Neuronal stem cell (in vitro differentiated cells): ENCODE data around the gene FETUB.
"Not testable (repeated sequence)": the region's sequence is repeated elsewhere in the genome, so short reads cannot be mapped to it uniquely, and the experiment has no call there.

Experiments
- DNase-seq: peaks from one replicate; pipeline ENCODE4 v3.0.0-alpha.2; 2013; ENCODE audit warnings: low spot score
- H2AFZ ChIP-seq: one replicate; pipeline ENCODE4 v1.6.1; 2013; ENCODE audit warnings: mild to moderate bottlenecking, low read length, inconsistent platforms
- H2AK5ac ChIP-seq: 2 replicates; pipeline ENCODE4 v1.6.1; 2013; ENCODE audit warnings: low read depth, mild to moderate bottlenecking, inconsistent platforms, low read length, moderate library complexity, mixed read lengths
- H2BK120ac ChIP-seq: 2 replicates; pipeline ENCODE4 v1.6.1; 2013; ENCODE audit warnings: low read depth, mild to moderate bottlenecking, inconsistent platforms, low read length, moderate library complexity, mixed read lengths
- H2BK12ac ChIP-seq: one replicate; pipeline ENCODE4 v1.6.1; 2013; ENCODE audit warnings: low read length, inconsistent platforms
- H2BK15ac ChIP-seq: 2 replicates; pipeline ENCODE4 v1.6.1; 2013; ENCODE audit warnings: mild to moderate bottlenecking, low read length, inconsistent platforms, mixed read lengths
- H2BK5ac ChIP-seq: one replicate; pipeline ENCODE4 v1.6.1; 2013; ENCODE audit warnings: inconsistent platforms, mild to moderate bottlenecking, low read length, moderate library complexity
- H3K14ac ChIP-seq: one replicate; pipeline ENCODE4 v1.6.1; 2013; ENCODE audit warnings: low read length, inconsistent platforms
- H3K18ac ChIP-seq: 2 replicates; pipeline ENCODE4 v1.6.1; 2013; ENCODE audit warnings: low read length, inconsistent platforms
- H3K23ac ChIP-seq: 2 replicates; pipeline ENCODE4 v1.6.1; 2013; ENCODE audit warnings: low read depth, mild to moderate bottlenecking, mixed read lengths, low read length, inconsistent platforms; ENCODE audit not compliant: poor library complexity
- H3K27ac ChIP-seq: replicated peaks from 3 replicates; pipeline ENCODE4 v1.5.1; 2013; ENCODE audit warnings: low read length, inconsistent platforms
- H3K27me3 ChIP-seq, 3 experiments: 2 replicates each; pipeline ENCODE4 v1.6.1; 2013; ENCODE audit warnings: low read length in 3 of 3, mild to moderate bottlenecking in 2 of 3, inconsistent platforms in 1 of 3, low read depth in 1 of 3, mixed read lengths in 1 of 3, moderate library complexity in 1 of 3; ENCODE audit not compliant: control insufficient read depth in 3 of 3, insufficient read depth in 3 of 3
- H3K36me3 ChIP-seq, 2 donors: replicated peaks in 1 of 2; 2 replicates each; pipeline ENCODE4 v1.6.1; 2013; ENCODE audit warnings: low read length in 2 of 2; ENCODE audit not compliant: control insufficient read depth in 2 of 2, insufficient read depth in 2 of 2
- H3K4ac ChIP-seq: 2 replicates; pipeline ENCODE4 v1.6.1; 2013; ENCODE audit warnings: inconsistent platforms, mild to moderate bottlenecking, low read length, moderate library complexity
- H3K4me1 ChIP-seq, 2 donors: 1 replicate in 1 of 2; 2 replicates in 1 of 2; pipeline ENCODE4 v1.6.1; 2013; ENCODE audit warnings: low read length in 2 of 2, low read depth in 1 of 2; ENCODE audit not compliant: control insufficient read depth in 2 of 2, insufficient read depth in 1 of 2
- H3K4me2 ChIP-seq: one replicate; pipeline ENCODE4 v1.6.1; 2013; ENCODE audit warnings: mild to moderate bottlenecking, low read length, inconsistent platforms; ENCODE audit not compliant: insufficient read depth, poor library complexity, severe bottlenecking
- H3K4me3 ChIP-seq, 2 donors: 2 replicates each; pipeline ENCODE4 v1.5.1; 2013; ENCODE audit warnings: low read length in 2 of 2, mild to moderate bottlenecking in 2 of 2, inconsistent platforms in 1 of 2, moderate library complexity in 1 of 2
- H3K79me1 ChIP-seq: one replicate; pipeline ENCODE4 v1.6.1; 2013; ENCODE audit warnings: low read depth, mild to moderate bottlenecking, inconsistent platforms, low read length, moderate library complexity
- H3K9ac ChIP-seq: one replicate; pipeline ENCODE4 v1.6.1; 2013; ENCODE audit warnings: mild to moderate bottlenecking, low read depth, low read length, inconsistent platforms; ENCODE audit not compliant: poor library complexity
- H3K9me3 ChIP-seq, 2 donors: replicated peaks in 1 of 2; 2 replicates each; pipeline versions ENCODE3 to v1.6.1; 2013; ENCODE audit warnings: low read length in 2 of 2, mild to moderate bottlenecking in 2 of 2, inconsistent platforms in 1 of 2, low read depth in 1 of 2, mixed read lengths in 1 of 2, moderate library complexity in 1 of 2; ENCODE audit not compliant: control insufficient read depth in 2 of 2, insufficient read depth in 1 of 2
- H4K8ac ChIP-seq: one replicate; pipeline ENCODE4 v1.6.1; 2013; ENCODE audit warnings: low read depth, mild to moderate bottlenecking, inconsistent platforms, low read length, moderate library complexity
- H4K91ac ChIP-seq: one replicate; pipeline ENCODE4 v1.6.1; 2013; ENCODE audit warnings: low read length, low read depth, mild to moderate bottlenecking, inconsistent platforms; ENCODE audit not compliant: poor library complexity
- WGBS, 2 donors: extraction: QIAGEN DNeasy Blood & Tissue Kit; methylation state at CpG; one replicate each; pipeline ENCODE4 v1.1.7; 2013; ENCODE audit warnings: missing lambda C conversion rate in 2 of 2, mixed read lengths in 1 of 2; ENCODE audit not compliant: insufficient read length in 2 of 2, insufficient replicate concordance in 1 of 2; ENCODE audit errors: extremely low coverage in 2 of 2; 5-methylcytosine and 5-hydroxymethylcytosine counted together

FETUB gene

GRCh38 chr3:186690304-186690703, 50.1 kb downstream of the FETUB start:
- H2BK15ac ChIP-seq, H2BK12ac ChIP-seq, H3K36me3 ChIP-seq: not testable (repeated sequence)

DNA sequence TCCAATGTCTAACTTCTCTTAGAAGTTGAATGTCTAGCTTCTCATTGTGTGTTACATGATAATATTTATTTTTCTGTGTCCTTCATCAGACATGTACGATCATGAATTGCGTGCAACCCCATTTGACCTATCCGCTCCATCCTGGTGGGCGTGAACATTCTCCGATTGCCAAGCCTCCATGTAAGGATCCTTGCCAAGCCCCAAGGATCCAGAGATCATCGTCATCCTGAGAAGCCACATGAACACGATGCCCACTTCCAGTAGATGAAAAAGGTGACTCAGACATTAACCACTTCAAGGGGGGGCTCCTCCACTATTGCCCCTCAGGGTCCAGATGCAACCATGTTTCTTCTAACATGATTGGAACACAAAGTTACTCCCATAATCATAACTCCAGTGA, 51.5 kb downstream of the FETUB start:
- Histone ChIP-seq H3K4ac (peak overlapping the region; percentile 20), H3K36me3 (no peaks in the 10 kb centered on the region), H3K14ac (no peak overlapping the region), H3K23ac (no peak overlapping the region), H2BK120ac (no peak overlapping the region), H3K4me1 (no peaks in the 10 kb centered on the region), H3K4me2 (no peak overlapping the region), H3K4me3 (no peak overlapping the region), H3K27ac (no peak overlapping the region), H3K18ac (no peak overlapping the region), H3K27me3 (peaks cover 0 to 6% (median 0%) of the 10 kb centered on the region in 3 experiments), H2BK5ac (no peak overlapping the region), H2AK5ac (no peak overlapping the region), H2BK15ac (no peak overlapping the region), H3K79me1 (no peaks in the 10 kb centered on the region), H4K91ac (no peak overlapping the region), H3K9ac (no peak overlapping the region), H2AFZ (no peak overlapping the region), H3K9me3 (no peaks in the 10 kb centered on the region), H2BK12ac (no peak overlapping the region), H4K8ac (no peak overlapping the region)
- WGBS, 2 donors, result no CpG with 5 or more reads among the region's 7 CpGs
- no peak for DNase-seq

More at GRCh38 chr3:186690304-186690703, 50.1 kb downstream of the FETUB start:
- not testable (repeated sequence) for H2BK120ac ChIP-seq, H3K27me3 ChIP-seq, H3K18ac ChIP-seq, H2BK5ac ChIP-seq, H4K91ac ChIP-seq, H3K4me2 ChIP-seq, H4K8ac ChIP-seq, H3K4me1 ChIP-seq, H3K27ac ChIP-seq, H3K9me3 ChIP-seq, H3K9ac ChIP-seq, H3K4me3 ChIP-seq, H3K23ac ChIP-seq, H2AK5ac ChIP-seq, H3K14ac ChIP-seq, H3K79me1 ChIP-seq, H3K4ac ChIP-seq, DNase-seq, H2AFZ ChIP-seq
- WGBS, 2 donors, result no CpG with 5 or more reads among the region's 1 CpG

GRCh38 chr3:186693843-186694242, 53.6 kb downstream of the FETUB start:
- no peaks in the 10 kb centered on the region for H3K9me3 ChIP-seq
- no peak overlapping the region for H2BK120ac ChIP-seq
- H2AK5ac ChIP-seq, result no peak overlapping the region
- no peak overlapping the region for H2BK5ac ChIP-seq
- no peaks in the 10 kb centered on the region for H3K4me1 ChIP-seq
- H2AFZ ChIP-seq, result no peak overlapping the region
- H2BK12ac ChIP-seq, result no peak overlapping the region
- H3K27ac ChIP-seq, result no peak overlapping the region
- no peak overlapping the region for H3K9ac ChIP-seq
- no peak overlapping the region for H3K14ac ChIP-seq
- H3K23ac ChIP-seq, result no peak overlapping the region
- no peak overlapping the region for H3K4ac ChIP-seq
- H3K18ac ChIP-seq, result no peak overlapping the region
- no CpG with 5 or more reads among the region's 3 CpGs for WGBS, 2 donors
- H3K36me3 ChIP-seq, result no peaks in the 10 kb centered on the region
- H3K4me3 ChIP-seq, result no peak overlapping the region
- no peak overlapping the region for H4K8ac ChIP-seq
- H3K27me3 ChIP-seq, result peaks cover 0 to 13% (median 0%) of the 10 kb centered on the region in 3 experiments
- H2BK15ac ChIP-seq, result no peak overlapping the region
- H3K4me2 ChIP-seq, result no peak overlapping the region
- no peak for DNase-seq
- no peak overlapping the region for H4K91ac ChIP-seq
- H3K79me1 ChIP-seq, result no peaks in the 10 kb centered on the region

DNA sequence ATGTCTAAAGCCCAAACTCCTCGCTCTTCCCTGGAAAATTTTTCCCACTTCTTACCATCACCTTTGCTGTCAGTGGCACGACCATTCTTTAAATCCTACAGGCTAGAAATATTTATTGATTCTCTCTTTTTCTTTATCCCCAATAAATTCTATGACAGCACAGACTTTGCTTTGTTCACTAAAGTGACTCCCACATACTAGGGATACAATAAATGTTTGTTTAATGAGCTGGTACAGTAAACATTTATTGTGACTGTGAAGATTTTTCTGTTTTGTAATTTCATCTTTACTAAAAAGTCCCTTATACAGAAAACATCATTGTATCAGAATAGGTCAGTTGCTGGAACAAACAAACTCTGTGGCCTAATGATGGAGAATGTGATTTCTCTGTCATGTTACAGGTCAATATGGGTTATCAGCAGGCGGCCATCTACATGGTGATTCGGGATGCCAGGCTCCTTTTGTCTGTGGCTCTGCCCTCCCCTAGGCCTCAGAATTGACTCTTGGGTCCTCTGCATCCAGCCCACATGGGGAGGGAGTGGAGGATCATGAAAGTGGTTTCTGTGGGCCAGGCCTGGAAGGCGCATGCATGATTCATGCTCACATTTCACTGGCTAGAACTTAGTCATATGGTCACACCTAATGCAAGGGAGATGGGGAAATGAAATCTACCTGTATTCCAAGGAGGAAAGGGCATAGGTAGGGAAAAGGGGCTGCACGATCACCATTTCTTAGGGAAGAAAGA, 54.3 kb downstream of the FETUB start:
- Histone ChIP-seq H3K9ac (no peak overlapping the region), H2AK5ac (no peak overlapping the region), H3K4me1 (no peaks in the 10 kb centered on the region), H3K4me2 (no peak overlapping the region), H3K36me3 (no peaks in the 10 kb centered on the region), H2BK5ac (no peak overlapping the region), H3K23ac (no peak overlapping the region), H2BK15ac (no peak overlapping the region), H3K14ac (no peak overlapping the region), H3K27ac (no peak overlapping the region), H3K79me1 (no peaks in the 10 kb centered on the region), H2BK120ac (no peak overlapping the region), H2BK12ac (no peak overlapping the region), H3K18ac (no peak overlapping the region), H3K27me3 (peaks cover 0 to 13% (median 0%) of the 10 kb centered on the region in 3 experiments), H4K8ac (no peak overlapping the region), H4K91ac (no peak overlapping the region), H3K4me3 (no peak overlapping the region), H3K9me3 (no peaks in the 10 kb centered on the region), H2AFZ (no peak overlapping the region), H3K4ac (no peak overlapping the region)
- DNase-seq, result no peak
- no CpG with 5 or more reads among the region's 6 CpGs for WGBS, 2 donors
